HG02885 (cell line): ENCODE data around the gene CNDP1.
A peak's percentile ranks its signal among the peaks of the same experiment; 100 is the strongest.
"Not testable (repeated sequence)": the region's sequence is repeated elsewhere in the genome, so short reads cannot be mapped to it uniquely, and the experiment has no call there.

ENCODE experiments used
- ATAC-seq: cut with Tn5 transposase; IDR thresholded peaks from one replicate; pipeline ENCODE4 v1.9.1; 2021; ENCODE audit warnings: mild to moderate bottlenecking; ENCODE audit not compliant: unreplicated experiment, poor library complexity

The CNDP1 gene

GRCh38 chr18:74540652-74541421 is 6.5 kb downstream of the CNDP1 start:
- ATAC-seq, result no peak

GRCh38 chr18:74541703-74542555 is 7.6 kb downstream of the CNDP1 start:
- no peak for ATAC-seq

GRCh38 chr18:74544898-74545297 is 10.6 kb downstream of the CNDP1 start:
- no peak for ATAC-seq

- no peak for ATAC-seq
Observed at GRCh38 chr18:74546007-74546406, 11.7 kb downstream of the CNDP1 start.

- no peak for ATAC-seq
Observed at GRCh38 chr18:74546751-74547530, 12.6 kb downstream of the CNDP1 start.

- ATAC-seq, result no peak
Observed at GRCh38 chr18:74547860-74548259, 13.6 kb downstream of the CNDP1 start.

GRCh38 chr18:74549591-74550104 is 15.3 kb downstream of the CNDP1 start:
- no peak for ATAC-seq

- no peak for ATAC-seq
Observed at GRCh38 chr18:74550886-74551285, 16.6 kb downstream of the CNDP1 start.

GRCh38 chr18:74551452-74551851 is 17.2 kb downstream of the CNDP1 start:
- no peak for ATAC-seq

- peak; percentile 100 for ATAC-seq
Observed at GRCh38 chr18:74551936-74552555, 17.7 kb downstream of the CNDP1 start.

GRCh38 chr18:74556126-74556525 is 21.8 kb downstream of the CNDP1 start:
- ATAC-seq, result no peak

GRCh38 chr18:74558096-74558495 is 23.8 kb downstream of the CNDP1 start:
- no peak for ATAC-seq

- ATAC-seq, result no peak
Observed at GRCh38 chr18:74562131-74562730, 27.9 kb downstream of the CNDP1 start.

- ATAC-seq, result no peak
Observed at GRCh38 chr18:74562775-74563174, 28.5 kb downstream of the CNDP1 start.

- ATAC-seq, result no peak
Observed at GRCh38 chr18:74563999-74564398, 29.7 kb downstream of the CNDP1 start.

- not testable (repeated sequence) for ATAC-seq
Observed at GRCh38 chr18:74565164-74565563, 30.9 kb downstream of the CNDP1 start.

- ATAC-seq, result not testable (repeated sequence)
Observed at GRCh38 chr18:74565993-74566392, 31.7 kb downstream of the CNDP1 start.

GRCh38 chr18:74567822-74568221 is 33.5 kb downstream of the CNDP1 start:
- ATAC-seq, result no peak

GRCh38 chr18:74569401-74569800 is 35.1 kb downstream of the CNDP1 start:
- no peak for ATAC-seq

- ATAC-seq, result no peak
Observed at GRCh38 chr18:74570266-74570665, 36.0 kb downstream of the CNDP1 start.
